Gastrocnemius medialis (tissue), 4 donors: ENCODE results near the gene IGF2BP3. TPM values are rescaled to one million over a fixed set of nuclear protein-coding genes. Genes with fewer than 3 reads are reported as not detected.

Experiments
- ATAC-seq, 2 donors: fragments of 150-250 bp; one replicate each; pipeline ENCODE4 v1.9.1; 2016
- DNase-seq, 2 donors: peaks; one replicate each; pipeline ENCODE4 v3.0.0-alpha.2; 2019
- H3K27ac ChIP-seq, 4 donors: fragments of 200-600 bp; sonication (generic); 1 replicate in 1 of 4; 2 replicates in 3 of 4; pipeline ENCODE4 v1.5.1; 2016 to 2018; ENCODE audit warnings: mild to moderate bottlenecking in 2 of 4, moderate library complexity in 1 of 4
- H3K27me3 ChIP-seq, 3 donors: fragments of 200-600 bp; sonication (generic) in 2 of 3; 1 replicate in 1 of 3; 2 replicates in 2 of 3; pipeline versions ENCODE4 v1.5.1 to v1.6.0; 2016 to 2019; ENCODE audit warnings: mild to moderate bottlenecking in 1 of 3, moderate library complexity in 1 of 3
- H3K36me3 ChIP-seq, 2 donors: fragments of 200-600 bp; sonication (generic) in 1 of 2; one replicate each; pipeline ENCODE4 v1.5.1; 2017 to 2018
- H3K4me1 ChIP-seq, 2 donors: fragments of 200-600 bp; sonication (generic) in 1 of 2; one replicate each; pipeline ENCODE4 v1.5.1; 2016 to 2017; ENCODE audit warnings: mild to moderate bottlenecking in 2 of 2
- H3K4me3 ChIP-seq, 4 donors: fragments of 200-600 bp; sonication (generic) in 3 of 4; 1 replicate in 1 of 4; 2 replicates in 3 of 4; pipeline ENCODE4 v1.5.1; 2016 to 2019; ENCODE audit warnings: mild to moderate bottlenecking in 2 of 4
- H3K9me3 ChIP-seq, 3 donors: fragments of 200-600 bp; sonication (generic) in 2 of 3; 1 replicate in 1 of 3; 2 replicates in 2 of 3; pipeline ENCODE4 v1.5.1; 2016 to 2019
- CTCF ChIP-seq, 5 experiments: fragments of 450-650 bp in 3 of 5; fragments of 200-600 bp in 2 of 5; sonication (generic) in 2 of 5; IDR thresholded peaks in 4 of 5; conservative IDR thresholded peaks in 1 of 5; 1 replicate in 4 of 5; 2 replicates in 1 of 5; pipeline ENCODE4 v1.5.1; 2016 to 2019; ENCODE audit warnings: antibody characterized with exemption in 5 of 5, mild to moderate bottlenecking in 3 of 5, moderate library complexity in 3 of 5
- POLR2A ChIP-seq, 2 donors: fragments of 450-650 bp; IDR thresholded peaks; one replicate each; pipeline ENCODE4 v1.6.1; 2017; ENCODE audit warnings: antibody characterized with exemption in 2 of 2, mild to moderate bottlenecking in 2 of 2, moderate library complexity in 2 of 2
- in situ Hi-C, 4 donors: fragments of 200-750 bp; cut with MboI; loops; one replicate each; pipeline versions ENCODE4 v1.15.0 to v1.8.0; 2017; ENCODE audit warnings: low sequenced_read_pairs in 4 of 4
- intact Hi-C: fragments of 100-400 bp; cut with DNase I; formaldehyde crosslinking; loops from one replicate; pipeline ENCODE4 v1.15.1; 2023; ENCODE audit warnings: low total_unique reads
- total RNA-seq, 4 donors: library from RNA; depleted of rRNA; stranded (reverse); fragments of >200 nt; gene quantifications; one replicate each; pipeline versions ENCODE4 v1.1.0 to v1.2.3, GENCODE V29; 2016

IGF2BP3 gene
- total RNA-seq, 4 donors from 2014 or later: 0.51 TPM; not detected in 3

- Histone ChIP-seq H3K4me1 (peaks cover 0 to 14% of the 10 kb centered on the region in 2 donors), H3K27ac (no peak overlapping the region), H3K4me3 (no peak overlapping the region), H3K27me3 (peaks cover 70 to 78% (median 71%) of the 10 kb centered on the region in 3 donors), H3K36me3 (no peaks in the 10 kb centered on the region), H3K9me3 (no peaks in the 10 kb centered on the region)
- TF ChIP-seq POLR2A (IDR thresholded peaks at IDR 0.05): no peak
- TF ChIP-seq CTCF (IDR thresholded peaks at IDR 0.05 in 4 of 5, conservative IDR thresholded peaks at IDR 0.05 in 1 of 5): no peak
- DNase-seq: no peak
- in situ Hi-C loops (no loop called here), intact Hi-C loops (no loop called here)
- no peak for ATAC-seq
These were observed 7.9 kb upstream of the IGF2BP3 start for GRCh38 chr7:23477962-23478866.

- intact Hi-C loops (no loop called here), in situ Hi-C loops (no loop called here)
- H3K27me3 ChIP-seq: peaks cover 81 to 84% (median 82%) of the 10 kb centered on the region in 3 donors
- no peak for TF ChIP-seq POLR2A (IDR thresholded peaks at IDR 0.05)
- H3K4me1 ChIP-seq: peaks cover 0 to 14% of the 10 kb centered on the region in 2 donors
- ATAC-seq (no peak), DNase-seq (no peak)
- H3K27ac ChIP-seq: no peak overlapping the region
- H3K9me3 ChIP-seq: no peaks in the 10 kb centered on the region
- no peaks in the 10 kb centered on the region for H3K36me3 ChIP-seq
- H3K4me3 ChIP-seq: no peak overlapping the region
These were observed 6.8 kb upstream of the IGF2BP3 start for GRCh38 chr7:23477157-23477499.

GRCh38 chr7:23476286-23477156, 6.2 kb upstream of the IGF2BP3 start:
- in situ Hi-C loops: no loop called here
- H3K9me3 ChIP-seq: no peaks in the 10 kb centered on the region
- TF ChIP-seq POLR2A (IDR thresholded peaks at IDR 0.05): no peak
- no peak for TF ChIP-seq CTCF (IDR thresholded peaks at IDR 0.05 in 4 of 5, conservative IDR thresholded peaks at IDR 0.05 in 1 of 5)
- DNase-seq (no peak), ATAC-seq (no peak)
- H3K36me3 ChIP-seq: no peaks in the 10 kb centered on the region
- intact Hi-C loops: no loop called here
- peaks cover 0 to 14% of the 10 kb centered on the region in 2 donors for H3K4me1 ChIP-seq
- H3K4me3 ChIP-seq: no peak overlapping the region
- H3K27ac ChIP-seq: no peak overlapping the region
- peaks cover 87 to 90% (median 88%) of the 10 kb centered on the region in 3 donors for H3K27me3 ChIP-seq

- Histone ChIP-seq H3K9me3 (no peaks in the 10 kb centered on the region), H3K36me3 (no peaks in the 10 kb centered on the region), H3K4me1 (peaks cover 3 to 22% of the 10 kb centered on the region in 2 donors), H3K4me3 (no peak overlapping the region), H3K27me3 (peaks cover 94 to 100% (median 98%) of the 10 kb centered on the region in 3 donors), H3K27ac (no peak overlapping the region)
- in situ Hi-C loops (no loop called here), intact Hi-C loops (no loop called here)
- ATAC-seq: no peak
- no peak for DNase-seq
- TF ChIP-seq CTCF (IDR thresholded peaks at IDR 0.05 in 4 of 5, conservative IDR thresholded peaks at IDR 0.05 in 1 of 5): no peak
- TF ChIP-seq POLR2A (IDR thresholded peaks at IDR 0.05): no peak
These were observed 5.2 kb upstream of the IGF2BP3 start for GRCh38 chr7:23475576-23475839.
